Testis (tissue), 2 donors: Measurements from ENCODE around the gene GPC1.

Experiments used
- CTCF ChIP-seq, 3 experiments: fragments of 450-650 bp in 2 of 3; fragments of 200-600 bp in 1 of 3; sonication (generic) in 1 of 3; IDR thresholded peaks; one replicate each; pipeline ENCODE4 v1.5.1; 2016 to 2019; ENCODE audit warnings: antibody characterized with exemption in 3 of 3, mild to moderate bottlenecking in 2 of 3, moderate library complexity in 1 of 3
- POLR2A ChIP-seq: fragments of 450-650 bp; IDR thresholded peaks from one replicate; pipeline ENCODE4 v1.6.1; 2017; ENCODE audit warnings: antibody characterized with exemption, mild to moderate bottlenecking, moderate library complexity

- TF ChIP-seq POLR2A (no peak), CTCF (IDR thresholded peaks at IDR 0.05) (no peak)
Observed at GRCh38 chr2:240434728-240435456, 571 bp upstream of the GPC1 start.
